GM21576 (cell line): ENCODE data around the gene CCDC12.
A peak's percentile ranks its signal among the peaks of the same experiment; 100 is the strongest.

Experiments
- ATAC-seq: cut with Tn5 transposase; IDR thresholded peaks from one replicate; pipeline ENCODE4 v1.9.1; 2021; ENCODE audit warnings: mild to moderate bottlenecking, moderate library complexity; ENCODE audit not compliant: unreplicated experiment

Gene CCDC12

GRCh38 chr3:46976326-46977190 lies at the start of gene CCDC12:
Gene CCDC12 (minus strand): TSS chr3:46976745. CDS start chr3:46976732, 13 bp downstream.
- peak; percentile 54 for ATAC-seq

- no peak for ATAC-seq
These were observed 48.4 kb upstream of the CCDC12 start for GRCh38 chr3:47024932-47025331.

GRCh38 chr3:47022641-47023071 lies 46.1 kb upstream of the CCDC12 start:
- ATAC-seq: no peak

GRCh38 chr3:47020311-47020710 lies 43.8 kb upstream of the CCDC12 start:
- no peak for ATAC-seq

- peak; percentile 37 for ATAC-seq
These were observed 42.7 kb upstream of the CCDC12 start for GRCh38 chr3:47019201-47019600.

- no peak for ATAC-seq
These were observed 41.7 kb upstream of the CCDC12 start for GRCh38 chr3:47018269-47018611.

GRCh38 chr3:47017504-47018268 lies 41.1 kb upstream of the CCDC12 start:
- ATAC-seq: no peak

GRCh38 chr3:47016934-47017435 lies 40.4 kb upstream of the CCDC12 start:
- ATAC-seq: peak; percentile 42

- no peak for ATAC-seq
These were observed 39.8 kb upstream of the CCDC12 start for GRCh38 chr3:47016086-47016933.

- no peak for ATAC-seq
These were observed 38.6 kb upstream of the CCDC12 start for GRCh38 chr3:47015151-47015550.

- ATAC-seq: no peak
These were observed 37.5 kb upstream of the CCDC12 start for GRCh38 chr3:47014036-47014435.

GRCh38 chr3:47013231-47013630 lies 36.7 kb upstream of the CCDC12 start:
- ATAC-seq: no peak

- ATAC-seq: no peak
These were observed 36.0 kb upstream of the CCDC12 start for GRCh38 chr3:47012342-47013230.

GRCh38 chr3:47011371-47011770 lies 34.8 kb upstream of the CCDC12 start:
- ATAC-seq: no peak

- ATAC-seq: no peak
These were observed 34.4 kb upstream of the CCDC12 start for GRCh38 chr3:47010910-47011309.

GRCh38 chr3:47010111-47010712 lies 33.7 kb upstream of the CCDC12 start:
- ATAC-seq: no peak

GRCh38 chr3:47009225-47010110 lies 32.9 kb upstream of the CCDC12 start:
- ATAC-seq: peak; percentile 55

- ATAC-seq: no peak
These were observed 32.3 kb upstream of the CCDC12 start for GRCh38 chr3:47008851-47009224.
